Stimulated activated CD4-positive, alpha-beta T cell treated with anti-CD3 and anti-CD28 coated beads, TNF-alpha, amount 100 ng/mL, for 1 hour (primary cell): ENCODE results near the gene ETV2.
"Not testable (repeated sequence)": the region's sequence is repeated elsewhere in the genome, so short reads cannot be mapped to it uniquely, and the experiment has no call there.

Experiments used
- DNase-seq, 3 donors: peaks; one replicate each; pipeline ENCODE4 v3.0.0-alpha.2; 2020; ENCODE audit warnings: low read depth in 3 of 3, low spot score in 1 of 3

ETV2 gene

GRCh38 chr19:35641515-35642151 is at the start of gene ETV2:
Gene ETV2, plus strand, starts transcription at chr19:35641745. Its CDS starts 716 bp downstream, at chr19:35642461.
- no peak for DNase-seq

- DNase-seq = no peak
Measured at GRCh38 chr19:35592226-35592625, 49.3 kb upstream of the ETV2 start.

- not testable (repeated sequence) for DNase-seq
Measured at GRCh38 chr19:35595026-35595425, 46.5 kb upstream of the ETV2 start.

GRCh38 chr19:35595928-35596327 is 45.6 kb upstream of the ETV2 start:
- no peak for DNase-seq

GRCh38 chr19:35596366-35596999 is 45.1 kb upstream of the ETV2 start:
- DNase-seq = no peak

GRCh38 chr19:35601971-35602370 is 39.6 kb upstream of the ETV2 start:
- DNase-seq = no peak

- DNase-seq = not testable (repeated sequence)
Measured at GRCh38 chr19:35604436-35604835, 37.1 kb upstream of the ETV2 start.

GRCh38 chr19:35607170-35607569 is 34.4 kb upstream of the ETV2 start:
- not testable (repeated sequence) for DNase-seq

- DNase-seq = no peak
Measured at GRCh38 chr19:35607661-35608060, 33.9 kb upstream of the ETV2 start.

- no peak for DNase-seq
Measured at GRCh38 chr19:35608251-35608650, 33.3 kb upstream of the ETV2 start.

GRCh38 chr19:35609851-35610353 is 31.6 kb upstream of the ETV2 start:
- no peak for DNase-seq

GRCh38 chr19:35612224-35612558 is 29.4 kb upstream of the ETV2 start:
- no peak for DNase-seq

GRCh38 chr19:35612559-35613321 is 28.8 kb upstream of the ETV2 start, which contains the start of gene HAUS5:
Gene HAUS5, plus strand, starts transcription at chr19:35612735. Its CDS starts 60 bp downstream, at chr19:35612795.
- DNase-seq = peak; percentile 86 to 98 (median 93)

- no peak for DNase-seq
Measured at GRCh38 chr19:35613574-35613973, 28.0 kb upstream of the ETV2 start.

- no peak for DNase-seq
Measured at GRCh38 chr19:35615036-35615435, 26.5 kb upstream of the ETV2 start.

GRCh38 chr19:35618857-35619256 is 22.7 kb upstream of the ETV2 start:
- DNase-seq = no peak

- DNase-seq = no peak
Measured at GRCh38 chr19:35619290-35619923, 22.1 kb upstream of the ETV2 start.

- DNase-seq = no peak
Measured at GRCh38 chr19:35620001-35620400, 21.5 kb upstream of the ETV2 start.

- no peak for DNase-seq
Measured at GRCh38 chr19:35621708-35622107, 19.8 kb upstream of the ETV2 start.

- DNase-seq = no peak
Measured at GRCh38 chr19:35622750-35623149, 18.8 kb upstream of the ETV2 start.

- DNase-seq = no peak
Measured at GRCh38 chr19:35623327-35624010, 18.1 kb upstream of the ETV2 start.
